Psoas muscle (tissue), 8 donors: ENCODE data around the gene BRMS1L. TPM values are rescaled to one million over a fixed set of nuclear protein-coding genes. Genes with fewer than 3 reads are reported as not detected.
"Not testable (repeated sequence)": the region's sequence is repeated elsewhere in the genome, so short reads cannot be mapped to it uniquely, and the experiment has no call there.

Source experiments
- ATAC-seq, 4 donors: fragments of 200-7000 bp; cut with Tn5 transposase; one replicate each; pipeline ENCODE4 v1.9.1; 2020; ENCODE audit warnings: moderate library complexity in 3 of 4, mild to moderate bottlenecking in 2 of 4
- DNase-seq, 2 donors: peaks; one replicate each; pipeline ENCODE4 v3.0.0-alpha.2; 2020
- H3K27ac ChIP-seq: fragments of 200-600 bp; one replicate; pipeline ENCODE4 v1.8.0; 2022
- H3K27me3 ChIP-seq, 3 donors: fragments of 200-600 bp in 1 of 3; one replicate each; pipeline versions ENCODE4 v1.6.1 to v1.8.0; 2013 to 2022; ENCODE audit warnings: low read length in 2 of 3, mild to moderate bottlenecking in 2 of 3, moderate library complexity in 1 of 3; ENCODE audit not compliant: insufficient read depth in 3 of 3
- H3K36me3 ChIP-seq, 2 donors: fragments of 200-600 bp in 1 of 2; one replicate each; pipeline versions ENCODE4 v1.6.1 to v1.8.0; 2013 to 2022; ENCODE audit warnings: low read depth in 1 of 2, mild to moderate bottlenecking in 1 of 2, moderate library complexity in 1 of 2; ENCODE audit not compliant: insufficient read depth in 1 of 2
- H3K4me1 ChIP-seq: fragments of 200-600 bp; one replicate; pipeline ENCODE4 v1.8.0; 2022
- H3K4me3 ChIP-seq: fragments of 200-600 bp; one replicate; pipeline ENCODE4 v1.8.0; 2022; ENCODE audit warnings: mild to moderate bottlenecking
- H3K9me3 ChIP-seq: fragments of 200-600 bp; one replicate; pipeline ENCODE4 v1.8.0; 2022
- CTCF ChIP-seq: fragments of 200-600 bp; IDR thresholded peaks from one replicate; pipeline ENCODE4 v1.8.0; 2022; ENCODE audit warnings: antibody characterized with exemption
- WGBS, 3 donors: extraction: QIAGEN DNeasy Blood & Tissue Kit; methylation state at CpG; one replicate each; pipeline versions ENCODE4 v1.1.6 to v1.1.7; 2013; 5-methylcytosine and 5-hydroxymethylcytosine counted together
- intact Hi-C, 2 donors: fragments of 100-400 bp; cut with DNase I; formaldehyde crosslinking; loops; one replicate each; pipeline versions ENCODE4 v1.11.0 to v1.14.2; 2022
- long read RNA-seq, 2 donors: library from polyadenylated mRNA; unstranded; transcript quantifications; one replicate each; pipeline ENCODE4 v2.0.0, GENCODE V29; 2021
- polyA plus RNA-seq, 3 donors: library from polyadenylated mRNA; stranded (reverse); fragments of 200-250 nt; gene quantifications; one replicate each; pipeline ENCODE4 v1.2.3, GENCODE V29; 2013
- total RNA-seq, 4 donors: library from RNA; stranded (reverse); fragmentation: NEBNext Ultra II Directional in 2 of 4; extraction: Animal tissue kit (Norgen Biotek cat#: 25700) in 2 of 4; gene quantifications; one replicate each; pipeline versions ENCODE4 v1.2.1 to v1.2.4, GENCODE V29; 2021 to 2023
- donor health status: healthy with polysubstance abuse.
- donor health status: DM: no; HTN: no; CAD: no; lungs with moderate emphysema.
- donor health status: Bipolar disorder and iron deficiency.
- donor health status: healthy.
- donor health status: DM: yes; HTN: yes; CAD: no.
- donor health status: DM: no; HTN: no; CAD: no.
- donor health status: DM: no; HTN: no; CAD: no.
- donor health status: DM: yes; HTN: yes; CAD: no.

The BRMS1L gene
- total RNA-seq (10 to 100 TPM in 2 of 4 donors, 1 to 10 TPM in 2; 8.3 to 14.2 (median 9.8) TPM), polyA plus RNA-seq (10 to 100 TPM in 1 of 3 donors, 1 to 10 TPM in 2; 5.3 to 15.9 (median 8.5) TPM)
- long read RNA-seq, donor 1, transcript BRMS1L-201 (10 exons, 2,657 nt), result major isoform, 14 of 14 reads
- long read RNA-seq, donor 1, partial matches to known transcripts, result 0 of 14 reads
- long read RNA-seq, donor 1, other reads (novel, unspliced or antisense), result 0 of 14 reads
- long read RNA-seq, donor 2, transcript BRMS1L-201 (10 exons, 2,657 nt), result major isoform, 22 of 25 reads
- long read RNA-seq, donor 2, partial matches to known transcripts, result 1 of 25 reads
- long read RNA-seq, donor 2, other reads (novel, unspliced or antisense), result 1 of 25 reads

- intact Hi-C loops, result loop anchor here in 1 of 2 donors (10.0 kb wide), 1 partner anchor 702 kb away; the partner anchor contains the start of genes PPP2R3C and PRORP
- H3K4me1 ChIP-seq, result peaks cover 4% of the 10 kb centered on the region
- H3K27ac ChIP-seq, result peak within 1 kb of the TSS; percentile 100
- no peaks in the 10 kb centered on the region for H3K9me3 ChIP-seq
- TF ChIP-seq CTCF, result peak; percentile 6
- peak; percentile 99 for DNase-seq
- H3K36me3 ChIP-seq, result peaks cover 0 to 2% of the 10 kb centered on the region in 2 donors
- ATAC-seq, result peak; percentile 97 to 98 (median 98)
- WGBS, 3 donors, result 0 to 1% (median 0%) methylated on average over 44 to 70 of the region's 70 CpGs
- no peaks in the 10 kb centered on the region for H3K27me3 ChIP-seq
- peak within 1 kb of the TSS; percentile 99 for H3K4me3 ChIP-seq
These were observed at the start of gene BRMS1L for GRCh38 chr14:35826218-35826951. Gene BRMS1L, plus strand, starts transcription at chr14:35826338. Its CDS starts 179 bp downstream, at chr14:35826517.

- H3K9me3 ChIP-seq, result peaks cover 15% of the 10 kb centered on the region
- WGBS, 3 donors, result 91 to 95% (median 92%) methylated on average over 4 of the region's 4 CpGs
- no peaks in the 10 kb centered on the region for H3K27me3 ChIP-seq
- intact Hi-C loops, result no loop called here
- H3K4me3 ChIP-seq, result no peak overlapping the region
- no peak overlapping the region for H3K27ac ChIP-seq
- H3K4me1 ChIP-seq, result no peaks in the 10 kb centered on the region
- no peak for TF ChIP-seq CTCF
- DNase-seq, result no peak
- peaks cover 0 to 33% of the 10 kb centered on the region in 2 donors for H3K36me3 ChIP-seq
- ATAC-seq, result no peak
These were observed 49.3 kb upstream of the BRMS1L start for GRCh38 chr14:35776823-35777222.

GRCh38 chr14:35777550-35777949, 48.6 kb upstream of the BRMS1L start:
- H3K27ac ChIP-seq, ATAC-seq, H3K27me3 ChIP-seq, DNase-seq, intact Hi-C loops, H3K4me1 ChIP-seq, H3K4me3 ChIP-seq: not testable (repeated sequence)
- H3K9me3 ChIP-seq, result peaks cover 15% of the 10 kb centered on the region
- peaks cover 0 to 27% of the 10 kb centered on the region in 2 donors for H3K36me3 ChIP-seq
- 96 to 98% (median 97%) methylated on average over 5 of the region's 5 CpGs for WGBS, 3 donors

- Histone ChIP-seq H3K4me1 (no peaks in the 10 kb centered on the region), H3K27me3 (no peaks in the 10 kb centered on the region), H3K9me3 (peaks cover 15% of the 10 kb centered on the region), H3K4me3 (no peak overlapping the region), H3K36me3 (peaks cover 0 to 12% of the 10 kb centered on the region in 2 donors), H3K27ac (no peak overlapping the region)
- DNase-seq (no peak), ATAC-seq (no peak)
- TF ChIP-seq CTCF, result no peak
- intact Hi-C loops, result no loop called here
- WGBS, 3 donors, result 95 to 98% (median 97%) methylated on average over 3 of the region's 3 CpGs
These were observed 46.8 kb upstream of the BRMS1L start for GRCh38 chr14:35779368-35779767.

- no peak for TF ChIP-seq CTCF
- no peak for DNase-seq
- H3K36me3 ChIP-seq, result no peaks in the 10 kb centered on the region
- no peaks in the 10 kb centered on the region for H3K27me3 ChIP-seq
- no peak overlapping the region for H3K4me3 ChIP-seq
- intact Hi-C loops, result no loop called here
- peaks cover 15% of the 10 kb centered on the region for H3K9me3 ChIP-seq
- no peak for ATAC-seq
- H3K4me1 ChIP-seq, result peaks cover 7% of the 10 kb centered on the region
- 35 to 66% (median 59%) methylated on average over 1 of the region's 1 CpG for WGBS, 3 donors
- H3K27ac ChIP-seq, result no peak overlapping the region
These were observed 42.4 kb upstream of the BRMS1L start for GRCh38 chr14:35783699-35784098.
